HepG2 (cell line): Measurements from ENCODE around the gene EPHA1. TPM values are rescaled to one million over a fixed set of nuclear protein-coding genes. Genes with fewer than 3 reads are reported as not detected.

Experiments
- ARNT2 ChIP-seq: sonication (generic); formaldehyde crosslinking; IDR thresholded peaks from 2 replicates; pipeline ENCODE4 v1.8.0; 2022; ENCODE audit warnings: mild to moderate bottlenecking, low read depth, missing genetic modification reagents, moderate library complexity
- ASH2L ChIP-seq: fragments of 300-600, 200-600 bp; sonication (generic); IDR thresholded peaks from 2 replicates; pipeline ENCODE4 v1.7.0; 2017; ENCODE audit warnings: low read depth, mild to moderate bottlenecking, moderate library complexity, mixed read lengths, low read length; ENCODE audit not compliant: insufficient read length
- EHMT2 ChIP-seq: fragments of 200-600 bp; sonication (generic); IDR thresholded peaks from 2 replicates; pipeline ENCODE4 v1.7.0; 2017; ENCODE audit warnings: antibody characterized with exemption, low read depth, low read length, borderline replicate concordance
- FOXP4 ChIP-seq: sonication (generic); formaldehyde crosslinking; IDR thresholded peaks from 2 replicates; pipeline ENCODE4 v1.4.0; 2020; ENCODE audit warnings: missing genetic modification reagents
- HMG20A ChIP-seq: IDR thresholded peaks from 2 replicates; pipeline ENCODE4 v1.6.1; 2016; ENCODE audit warnings: borderline replicate concordance
- HMGA1 ChIP-seq: sonication (generic); formaldehyde crosslinking; conservative IDR thresholded peaks from 2 replicates; pipeline ENCODE4 v1.4.0; 2020; ENCODE audit warnings: missing genetic modification reagents
- KDM5B ChIP-seq: sonication (generic); formaldehyde crosslinking; IDR thresholded peaks from 2 replicates; pipeline ENCODE4 v1.4.0; 2020; ENCODE audit warnings: missing genetic modification reagents, mild to moderate bottlenecking, borderline replicate concordance
- KLF11 ChIP-seq: IDR thresholded peaks from 2 replicates; pipeline ENCODE4 v1.6.1; 2016; ENCODE audit warnings: missing compliant biosample characterization
- MBD4 ChIP-seq: IDR thresholded peaks from 2 replicates; pipeline ENCODE4 v1.6.1; 2012; ENCODE audit warnings: low read length, inconsistent platforms, borderline replicate concordance
- MTA1 ChIP-seq: sonication (generic); formaldehyde crosslinking; IDR thresholded peaks from 2 replicates; pipeline ENCODE4 v1.4.0; 2020; ENCODE audit warnings: missing genetic modification reagents, mild to moderate bottlenecking, borderline replicate concordance
- MTA3 ChIP-seq: sonication (generic); formaldehyde crosslinking; IDR thresholded peaks from 2 replicates; pipeline ENCODE4 v1.4.0; 2020; ENCODE audit warnings: missing genetic modification reagents
- MXD1 ChIP-seq: sonication (generic); formaldehyde crosslinking; IDR thresholded peaks from 2 replicates; pipeline ENCODE4 v1.4.0; 2020; ENCODE audit warnings: mild to moderate bottlenecking, missing genetic modification reagents
- NCOA5 ChIP-seq: sonication (generic); formaldehyde crosslinking; IDR thresholded peaks from 2 replicates; pipeline ENCODE4 v1.4.0; 2020; ENCODE audit warnings: missing genetic modification reagents
- NFE2L1 ChIP-seq: sonication (generic); formaldehyde crosslinking; IDR thresholded peaks from 2 replicates; pipeline ENCODE4 v1.4.0; 2020; ENCODE audit warnings: missing genetic modification reagents, mild to moderate bottlenecking, borderline replicate concordance
- NFKB2 ChIP-seq: sonication (generic); formaldehyde crosslinking; IDR thresholded peaks from 2 replicates; pipeline ENCODE4 v1.4.0; 2020; ENCODE audit warnings: missing genetic modification reagents, borderline replicate concordance
- NR2C2 ChIP-seq: sonication (generic); formaldehyde crosslinking; IDR thresholded peaks from 2 replicates; pipeline ENCODE4 v1.4.0; 2020; ENCODE audit warnings: missing genetic modification reagents, mild to moderate bottlenecking, moderate library complexity, borderline replicate concordance
- PAF1 ChIP-seq: IDR thresholded peaks from 2 replicates; pipeline ENCODE4 v1.6.1; 2016; ENCODE audit warnings: missing genetic modification reagents, missing compliant biosample characterization
- PHB2 ChIP-seq: fragments of 450-650 bp; IDR thresholded peaks from 2 replicates; pipeline ENCODE4 v1.6.1; 2018; ENCODE audit not compliant: partially characterized antibody
- SMARCE1 ChIP-seq: fragments of 450-650 bp; IDR thresholded peaks from 2 replicates; pipeline ENCODE4 v1.6.1; 2017; ENCODE audit warnings: borderline replicate concordance
- SP140L ChIP-seq: sonication (generic); formaldehyde crosslinking; IDR thresholded peaks from 2 replicates; pipeline ENCODE4 v1.4.0; 2020; ENCODE audit warnings: missing genetic modification reagents, borderline replicate concordance
- ZEB1 ChIP-seq: IDR thresholded peaks from 2 replicates; pipeline ENCODE4 v1.6.1; 2012; ENCODE audit warnings: mild to moderate bottlenecking, low read depth, inconsistent platforms; ENCODE audit not compliant: insufficient replicate concordance
- ZFP1 ChIP-seq: IDR thresholded peaks from 2 replicates; pipeline ENCODE4 v1.6.1; 2016
- ZNF281 ChIP-seq: sonication (generic); formaldehyde crosslinking; IDR thresholded peaks from 2 replicates; pipeline ENCODE4 v1.4.0; 2020; ENCODE audit warnings: missing genetic modification reagents, borderline replicate concordance
- ZNF282 ChIP-seq: fragments of 450-650 bp; IDR thresholded peaks from 2 replicates; pipeline ENCODE4 v1.6.1; 2018; ENCODE audit not compliant: partially characterized antibody
- ZNF468 ChIP-seq: sonication (generic); formaldehyde crosslinking; IDR thresholded peaks from 2 replicates; pipeline ENCODE4 v1.8.0; 2022; ENCODE audit warnings: mild to moderate bottlenecking, moderate library complexity, missing genetic modification reagents
- ZNF619 ChIP-seq: sonication (generic); formaldehyde crosslinking; IDR thresholded peaks from 2 replicates; pipeline ENCODE4 v1.4.0; 2020; ENCODE audit warnings: mild to moderate bottlenecking, missing genetic modification reagents
- polyA plus RNA-seq, 8 experiments: library from polyadenylated mRNA; depleted of rRNA in 3 of 8; stranded (reverse) in 7 of 8; unstranded in 1 of 8; fragments of >200 nt; fragmentation: Illumina TruSeq in 4 of 8; extraction: Trizol in 4 of 8; gene quantifications; 2 replicates each; pipeline versions ENCODE4 v1.2.1 to v1.2.3, GENCODE V29; 2011 to 2016; ENCODE audit warnings: low read depth in 4 of 8, missing spikeins in 1 of 8, mixed read lengths in 1 of 8; ENCODE audit not compliant: insufficient read depth in 1 of 8
- total RNA-seq, 5 experiments: library from RNA; depleted of rRNA; stranded (reverse); fragments of >200 nt; fragmentation: Illumina TruSeq; extraction: Trizol; gene quantifications; 2 replicates each; pipeline ENCODE4 v1.2.3, GENCODE V29; 2016; ENCODE audit warnings: low read depth in 1 of 5

Gene EPHA1
- total and polyA plus RNA-seq, 2 of the 13 experiments (the other 11 are each of a cell fraction or from before 2014, with no cell fraction given), result 4.6 to 17.1 TPM

GRCh38 chr7:143391462-143392404 is 16.9 kb downstream of the EPHA1 start (continued):
- TF ChIP-seq FOXP4 (CRISPR knock-in tag) (no peak), MXD1 (CRISPR knock-in tag) (no peak), MTA3 (CRISPR knock-in tag) (no peak), NFKB2 (CRISPR knock-in tag) (no peak), KLF11 (CRISPR knock-in tag) (no peak), HMGA1 (CRISPR knock-in tag) (no peak), SP140L (CRISPR knock-in tag) (no peak), NFE2L1 (CRISPR knock-in tag) (no peak), NR2C2 (peak; percentile 26; the same call in 1 of the 2 replicates), ZNF468 (CRISPR knock-in tag) (no peak), ZNF619 (CRISPR knock-in tag) (no peak), SMARCE1 (no peak), ARNT2 (CRISPR knock-in tag) (no peak), ZNF282 (no peak), ZEB1 (no peak), MBD4 (no peak), ZFP1 (CRISPR knock-in tag) (no peak), MTA1 (CRISPR knock-in tag) (peak; percentile 80; the same call in 1 of the 2 replicates), ZNF281 (no peak), ASH2L (no peak), PHB2 (no peak), EHMT2 (no peak), PAF1 (CRISPR knock-in tag) (no peak), KDM5B (CRISPR knock-in tag) (no peak), HMG20A (no peak), NCOA5 (CRISPR knock-in tag) (no peak)
